GM12878 (cell line): ENCODE measurements around the gene MAOA.

Experiments used
- IRF3 ChIP-seq: fragments of 450-650 bp; IDR thresholded peaks from 2 replicates; pipeline ENCODE4 v1.6.1; 2014; ENCODE audit warnings: mild to moderate bottlenecking
- STAT3 ChIP-seq: IDR thresholded peaks from 2 replicates; pipeline ENCODE4 v1.6.1; 2011; ENCODE audit warnings: low read depth, low read length, improper control_type of control experiment
- TAF1 ChIP-seq: IDR thresholded peaks from 2 replicates; pipeline ENCODE4 v1.6.1; 2011; ENCODE audit warnings: mild to moderate bottlenecking, low read depth, low read length, borderline replicate concordance

GRCh38 chrX:43664258-43664657 is 8.2 kb downstream of the MAOA start:
- TF ChIP-seq TAF1, result no peak
- TF ChIP-seq STAT3, result no peak
- no peak for TF ChIP-seq IRF3
